HG02884 (cell line): ENCODE measurements around the gene FHL1.
"Not testable (repeated sequence)": the region's sequence is repeated elsewhere in the genome, so short reads cannot be mapped to it uniquely, and the experiment has no call there.

Source experiments
- ATAC-seq: cut with Tn5 transposase; IDR thresholded peaks from one replicate; pipeline ENCODE4 v1.9.1; 2021; ENCODE audit warnings: mild to moderate bottlenecking, moderate library complexity; ENCODE audit not compliant: unreplicated experiment

FHL1 gene

DNA sequence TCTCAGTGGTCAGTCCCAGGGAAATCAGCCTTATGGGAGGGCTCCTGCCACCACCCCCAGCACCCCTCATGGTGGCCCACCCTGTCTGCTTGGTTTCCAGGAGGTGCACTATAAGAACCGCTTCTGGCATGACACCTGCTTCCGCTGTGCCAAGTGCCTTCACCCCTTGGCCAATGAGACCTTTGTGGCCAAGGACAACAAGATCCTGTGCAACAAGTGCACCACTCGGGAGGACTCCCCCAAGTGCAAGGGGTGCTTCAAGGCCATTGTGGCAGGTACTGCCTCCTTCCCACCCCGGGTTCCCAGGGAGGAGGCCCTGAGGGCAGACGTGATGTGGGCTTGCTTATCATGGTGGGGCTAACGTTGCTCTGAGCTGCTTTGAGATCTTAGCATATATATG, 59.6 kb downstream of the FHL1 start:
- ATAC-seq = no peak

DNA sequence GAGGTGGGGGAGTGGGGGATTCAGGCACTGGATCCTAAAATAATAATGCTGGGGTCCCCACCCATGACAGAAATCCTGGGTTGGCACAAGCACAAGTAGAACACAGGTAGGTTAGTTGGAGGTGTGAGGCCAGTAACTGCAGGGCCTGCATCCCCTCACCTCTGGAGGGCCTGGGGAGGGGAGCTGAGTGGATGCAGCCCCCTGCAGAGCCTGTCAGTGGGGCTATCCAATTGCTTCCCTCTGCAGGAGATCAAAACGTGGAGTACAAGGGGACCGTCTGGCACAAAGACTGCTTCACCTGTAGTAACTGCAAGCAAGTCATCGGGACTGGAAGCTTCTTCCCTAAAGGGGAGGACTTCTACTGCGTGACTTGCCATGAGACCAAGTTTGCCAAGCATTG, 60.2 kb downstream of the FHL1 start:
- ATAC-seq = no peak

DNA sequence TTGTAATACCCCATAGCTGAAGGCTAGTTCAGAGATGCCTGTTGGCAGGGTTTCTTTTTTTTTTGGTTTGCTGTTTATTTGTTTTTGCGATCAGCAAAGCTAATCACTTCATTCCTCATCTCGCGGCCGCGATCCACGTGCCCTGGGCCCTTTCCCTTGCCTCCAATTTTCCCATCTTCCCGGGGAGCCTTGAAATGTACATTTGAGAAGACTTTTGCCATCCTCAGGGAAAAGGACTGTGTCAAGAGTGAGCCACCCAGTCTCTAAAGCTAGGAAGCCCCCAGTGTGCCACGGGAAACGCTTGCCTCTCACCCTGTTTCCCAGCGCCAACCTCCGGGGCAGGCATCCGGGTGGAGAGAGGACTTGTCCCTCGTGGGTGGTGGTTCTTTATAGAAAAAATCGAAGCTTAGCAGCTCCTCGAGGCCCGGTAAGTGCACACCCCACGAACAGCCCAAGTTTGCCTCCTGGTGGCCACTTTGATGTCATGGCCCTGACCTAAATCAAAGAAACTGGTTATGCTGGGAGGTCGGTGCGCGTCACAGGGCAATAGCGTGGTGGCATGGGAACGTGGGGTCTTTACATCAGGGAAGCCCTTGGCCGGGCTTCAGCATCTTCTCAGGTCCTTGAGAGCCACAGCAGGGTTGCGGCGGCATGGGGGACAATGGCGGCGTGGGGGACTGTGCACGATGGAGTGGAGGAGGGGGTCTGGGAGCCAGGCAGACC, 61.8 kb downstream of the FHL1 start:
- ATAC-seq = no peak

DNA sequence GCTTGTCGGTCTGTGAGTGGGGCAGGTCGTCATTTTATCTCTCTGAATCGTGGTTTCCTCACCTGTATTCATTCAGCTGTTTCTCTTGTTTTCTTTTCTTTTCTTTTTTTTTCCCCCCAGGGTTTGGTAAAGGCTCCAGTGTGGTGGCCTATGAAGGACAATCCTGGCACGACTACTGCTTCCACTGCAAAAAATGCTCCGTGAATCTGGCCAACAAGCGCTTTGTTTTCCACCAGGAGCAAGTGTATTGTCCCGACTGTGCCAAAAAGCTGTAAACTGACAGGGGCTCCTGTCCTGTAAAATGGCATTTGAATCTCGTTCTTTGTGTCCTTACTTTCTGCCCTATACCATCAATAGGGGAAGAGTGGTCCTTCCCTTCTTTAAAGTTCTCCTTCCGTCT, 62.4 kb downstream of the FHL1 start:
- no peak for ATAC-seq

DNA sequence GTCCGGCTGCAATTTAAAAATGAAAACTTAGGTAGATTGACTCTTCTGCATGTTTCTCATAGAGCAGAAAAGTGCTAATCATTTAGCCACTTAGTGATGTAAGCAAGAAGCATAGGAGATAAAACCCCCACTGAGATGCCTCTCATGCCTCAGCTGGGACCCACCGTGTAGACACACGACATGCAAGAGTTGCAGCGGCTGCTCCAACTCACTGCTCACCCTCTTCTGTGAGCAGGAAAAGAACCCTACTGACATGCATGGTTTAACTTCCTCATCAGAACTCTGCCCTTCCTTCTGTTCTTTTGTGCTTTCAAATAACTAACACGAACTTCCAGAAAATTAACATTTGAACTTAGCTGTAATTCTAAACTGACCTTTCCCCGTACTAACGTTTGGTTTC, 62.9 kb downstream of the FHL1 start:
- no peak for ATAC-seq

DNA sequence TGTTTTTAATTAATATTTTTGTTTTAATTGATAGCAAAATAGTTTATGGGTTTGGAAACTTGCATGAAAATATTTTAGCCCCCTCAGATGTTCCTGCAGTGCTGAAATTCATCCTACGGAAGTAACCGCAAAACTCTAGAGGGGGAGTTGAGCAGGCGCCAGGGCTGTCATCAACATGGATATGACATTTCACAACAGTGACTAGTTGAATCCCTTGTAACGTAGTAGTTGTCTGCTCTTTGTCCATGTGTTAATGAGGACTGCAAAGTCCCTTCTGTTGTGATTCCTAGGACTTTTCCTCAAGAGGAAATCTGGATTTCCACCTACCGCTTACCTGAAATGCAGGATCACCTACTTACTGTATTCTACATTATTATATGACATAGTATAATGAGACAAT, 63.5 kb downstream of the FHL1 start:
- no peak for ATAC-seq

DNA sequence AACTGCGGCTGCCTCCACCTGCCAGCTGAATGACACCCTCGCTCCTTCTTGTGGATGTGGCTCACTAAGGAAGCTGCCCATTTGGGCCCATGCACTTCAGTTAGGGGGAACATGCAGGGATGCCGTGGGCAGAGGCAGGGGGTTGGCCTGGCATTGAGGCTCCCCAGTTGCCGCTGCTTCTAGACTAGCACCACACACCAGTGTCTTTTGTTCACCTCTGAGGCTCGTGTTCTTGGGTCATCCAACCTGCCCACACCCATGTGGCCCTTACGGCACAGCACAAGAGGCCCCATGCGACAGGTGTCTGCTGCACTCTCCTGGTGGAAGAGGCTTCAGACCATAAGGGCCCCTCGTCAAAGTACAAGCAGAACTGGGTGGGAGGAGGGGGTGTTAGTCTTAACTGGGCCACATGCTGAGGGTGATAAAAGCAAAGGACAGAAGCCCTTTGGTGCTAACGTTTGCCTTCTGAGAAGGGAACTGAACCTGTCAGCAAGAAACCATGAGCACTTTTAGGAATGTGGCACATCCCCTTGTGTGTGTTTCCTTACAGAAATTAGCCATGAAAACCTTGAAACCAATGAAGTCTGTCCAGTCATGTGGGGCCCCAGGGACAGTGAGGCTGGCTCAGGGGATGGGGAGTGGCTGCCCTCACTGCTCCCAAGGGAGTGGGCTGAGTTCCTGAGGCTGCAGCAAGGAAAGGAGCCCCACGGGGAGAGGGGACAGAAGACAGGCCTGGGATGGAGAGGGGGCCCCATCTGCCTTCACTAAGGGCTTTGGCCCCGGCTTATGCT, 64.6 kb downstream of the FHL1 start:
- no peak for ATAC-seq

DNA sequence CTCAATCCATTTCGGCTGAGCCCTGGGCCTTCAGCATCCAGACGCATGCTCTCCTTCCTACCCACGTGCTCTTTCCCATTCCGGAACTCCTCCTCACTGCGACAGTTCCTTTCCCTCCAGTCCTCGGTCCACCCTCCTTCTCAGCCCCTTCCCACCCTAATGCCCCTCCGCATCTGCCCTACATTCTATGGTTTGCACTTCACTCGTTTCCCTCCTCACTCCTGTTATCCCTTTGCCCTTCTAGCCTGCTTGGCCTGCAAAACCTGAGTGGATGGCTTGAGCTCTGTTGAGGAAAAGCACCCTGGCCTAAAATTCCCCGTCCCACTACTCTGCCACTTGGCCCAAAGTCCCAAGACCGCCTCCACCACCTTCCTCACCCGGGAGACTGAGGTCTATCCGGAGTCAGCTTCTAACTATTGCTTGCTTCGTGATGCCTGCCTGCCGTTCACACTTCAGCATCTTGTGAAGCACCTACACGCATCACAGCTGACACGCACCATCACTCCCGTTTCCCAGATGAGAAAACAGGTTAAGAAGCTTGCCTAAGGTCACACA, 65.3 kb downstream of the FHL1 start:
- no peak for ATAC-seq

DNA sequence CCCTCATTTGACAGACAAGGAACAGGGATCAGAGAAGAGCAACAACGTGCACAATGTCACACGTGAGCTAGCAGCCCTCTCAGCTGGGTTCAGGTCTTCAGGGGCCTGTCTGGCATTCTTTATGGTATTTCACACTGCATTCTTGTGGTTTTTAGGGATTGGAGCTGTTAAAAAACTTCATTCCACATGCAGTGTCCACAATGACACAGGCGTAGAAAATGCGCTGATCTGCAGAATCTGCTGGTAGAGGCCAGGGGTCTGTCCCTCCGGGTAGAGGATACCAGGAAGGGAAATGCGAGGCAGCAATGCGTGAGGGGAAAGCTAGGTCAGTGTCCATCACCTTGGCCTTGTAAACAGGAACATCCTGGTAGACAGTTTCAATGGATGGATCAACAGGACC, 67.2 kb downstream of the FHL1 start:
- ATAC-seq = no peak

DNA sequence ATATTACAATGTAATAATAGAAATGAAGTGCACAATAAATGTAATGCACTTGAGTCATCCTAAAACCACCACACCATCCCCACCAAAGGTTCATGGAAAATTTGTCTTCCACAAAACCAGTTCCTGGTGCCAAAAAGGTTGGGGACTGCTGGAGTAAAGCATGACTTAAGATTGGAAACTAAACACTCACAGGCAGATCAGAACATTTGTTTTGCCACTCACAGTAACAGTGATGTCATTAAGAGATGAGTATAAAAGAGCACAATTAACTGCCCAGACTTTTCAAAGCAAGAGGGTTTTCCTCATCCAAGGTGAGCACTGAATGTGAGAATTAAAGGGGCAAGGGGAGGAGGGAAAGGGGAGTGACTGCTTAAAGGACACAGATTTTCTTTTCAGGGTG, 68.2 kb downstream of the FHL1 start:
- no peak for ATAC-seq

DNA sequence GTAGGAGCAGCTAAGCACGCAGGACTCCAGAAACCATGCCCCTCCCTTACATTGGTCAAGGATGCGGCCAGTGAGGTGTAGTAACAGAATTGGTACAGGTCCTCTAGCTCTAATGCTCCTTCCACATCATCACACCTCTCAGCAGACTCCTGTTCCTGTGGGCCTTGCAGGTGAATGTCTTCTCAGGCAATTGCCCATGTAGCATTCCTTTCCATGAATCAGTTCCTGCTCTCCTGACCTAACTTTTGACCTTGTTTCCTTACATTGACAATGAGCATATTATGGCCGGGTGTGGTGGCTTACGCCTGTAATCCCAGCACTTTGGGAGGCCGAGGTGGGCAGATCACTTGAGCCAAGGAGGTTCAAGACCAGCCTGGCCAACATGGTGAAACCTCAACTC, 72.6 kb downstream of the FHL1 start:
- no peak for ATAC-seq

DNA sequence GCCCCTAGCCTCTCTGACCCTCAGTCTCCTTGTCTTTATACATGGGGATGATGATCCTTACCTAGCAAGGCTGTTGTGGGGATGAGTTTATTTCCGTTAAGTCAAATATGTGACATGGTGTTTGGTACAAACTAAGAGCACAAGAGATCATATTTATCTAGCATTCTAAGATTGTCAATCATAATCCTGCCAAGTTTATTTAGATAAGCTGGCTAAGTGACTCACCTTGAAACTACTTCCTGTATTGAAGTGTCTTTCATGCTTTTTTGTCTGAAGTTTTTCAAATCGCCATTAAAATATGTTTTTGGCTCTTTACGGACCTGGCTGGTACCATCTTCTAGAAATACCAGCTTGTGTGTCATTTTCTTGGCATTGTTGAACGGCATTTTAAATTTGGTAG, 73.2 kb downstream of the FHL1 start:
- no peak for ATAC-seq

DNA sequence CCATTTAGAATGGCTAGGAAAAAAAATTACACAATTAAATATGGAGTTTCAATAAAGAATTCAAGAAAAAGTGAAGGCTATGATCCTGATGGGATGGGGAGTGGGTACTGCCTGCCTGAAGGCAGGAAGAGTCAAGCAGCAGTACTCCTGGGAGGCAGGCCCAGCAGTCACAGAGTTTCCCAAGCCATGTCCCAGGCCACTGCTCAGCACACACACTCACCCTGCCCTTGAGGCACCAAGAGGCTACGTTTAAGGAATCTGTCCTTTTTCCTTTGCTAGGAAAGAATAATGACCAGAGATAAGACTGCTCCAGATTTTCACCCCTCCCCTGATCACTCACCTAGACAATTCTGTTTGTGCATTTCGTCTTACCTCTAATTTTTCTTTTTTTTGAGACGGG, 73.6 kb downstream of the FHL1 start:
- ATAC-seq = no peak

DNA sequence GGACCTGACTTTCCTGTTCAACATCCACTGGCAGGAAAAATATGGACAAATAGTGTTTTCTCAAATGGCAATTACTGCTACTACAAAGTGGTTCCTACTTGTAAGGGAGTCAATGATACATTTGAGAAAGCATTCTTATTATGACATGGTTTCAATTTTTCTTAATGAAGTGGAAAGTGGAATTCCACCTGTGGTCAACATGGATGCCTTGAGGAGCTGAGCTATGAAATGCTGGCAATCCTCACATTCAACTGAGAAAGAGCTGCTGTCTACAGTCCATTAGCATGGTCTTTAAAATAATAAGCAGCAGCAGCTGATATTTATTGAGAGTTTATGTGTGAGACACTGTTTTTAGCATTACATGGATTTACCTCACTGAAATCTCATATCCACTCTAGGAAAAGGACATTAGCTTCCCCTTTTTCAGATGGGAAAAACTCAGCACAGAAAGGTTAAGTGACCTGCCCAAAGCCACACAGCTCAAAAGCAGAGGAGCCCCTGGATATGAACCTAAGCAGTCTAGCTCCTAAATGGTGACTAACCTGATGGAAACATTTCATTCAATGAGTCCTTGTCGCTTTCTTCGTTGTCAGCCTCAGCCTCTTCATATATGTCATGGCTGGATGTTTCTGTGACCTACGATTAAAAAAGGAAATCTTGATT, 74.6 kb downstream of the FHL1 start:
- ATAC-seq = no peak

DNA sequence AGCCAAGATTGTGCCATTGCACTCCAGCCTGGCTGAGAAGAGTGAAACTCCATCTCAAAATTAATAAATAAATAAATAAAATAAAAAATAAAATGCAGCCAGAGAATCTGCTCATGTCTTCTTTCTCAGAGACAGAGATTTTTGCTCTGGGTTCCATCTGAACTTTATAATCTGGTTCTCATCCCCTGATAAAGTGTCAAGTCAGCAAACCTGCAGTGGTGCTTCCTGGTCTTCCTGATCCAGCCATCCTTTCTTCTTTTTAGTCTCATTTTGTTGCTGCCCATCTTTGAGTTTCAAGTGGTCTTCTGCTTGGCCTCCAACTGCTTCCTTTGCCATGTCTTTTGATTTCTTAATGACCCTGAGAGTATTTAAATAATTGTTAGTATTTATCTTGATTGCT, 79.7 kb downstream of the FHL1 start:
- no peak for ATAC-seq

DNA sequence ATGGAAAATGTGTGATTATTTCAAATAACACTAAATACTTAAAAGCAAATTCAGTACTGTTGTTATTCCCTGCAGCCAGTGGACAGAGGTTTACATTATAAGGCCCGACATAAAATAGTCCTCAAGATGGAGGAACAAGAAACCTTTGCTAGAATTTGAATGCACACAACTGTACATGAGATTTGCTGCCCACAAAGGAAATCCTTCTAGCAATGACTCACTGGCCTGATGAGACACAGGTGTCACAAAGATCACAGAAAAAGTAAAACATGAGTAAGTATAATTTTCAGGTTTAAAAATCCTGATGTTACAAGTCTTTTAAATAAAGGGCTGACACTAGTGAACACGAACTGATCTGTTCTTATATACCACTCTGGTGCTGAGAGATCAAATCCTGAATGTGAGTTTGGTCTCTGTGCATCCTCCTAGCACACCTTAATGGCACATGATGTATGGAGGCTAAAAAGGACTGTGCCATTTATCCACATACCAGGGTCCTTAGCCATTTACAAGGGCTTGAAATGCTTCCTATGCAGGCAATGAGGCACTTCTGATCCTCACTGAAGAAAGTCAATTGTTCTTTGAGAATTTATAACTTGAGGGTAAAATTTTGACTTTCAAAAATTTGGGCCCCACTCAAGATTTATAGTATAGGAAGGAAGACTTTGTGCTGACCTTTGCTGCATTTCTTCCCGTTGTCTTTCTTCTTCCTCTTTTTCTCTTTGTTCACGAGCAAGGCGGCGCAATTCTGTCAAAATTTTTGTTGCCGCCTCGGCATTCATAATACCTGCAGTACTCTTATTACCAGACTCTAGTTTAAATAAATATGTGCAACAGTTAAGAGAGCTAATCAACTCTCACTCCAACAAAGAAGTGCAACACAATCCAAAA, 80.9 kb downstream of the FHL1 start:
- ATAC-seq = peak; percentile 88

DNA sequence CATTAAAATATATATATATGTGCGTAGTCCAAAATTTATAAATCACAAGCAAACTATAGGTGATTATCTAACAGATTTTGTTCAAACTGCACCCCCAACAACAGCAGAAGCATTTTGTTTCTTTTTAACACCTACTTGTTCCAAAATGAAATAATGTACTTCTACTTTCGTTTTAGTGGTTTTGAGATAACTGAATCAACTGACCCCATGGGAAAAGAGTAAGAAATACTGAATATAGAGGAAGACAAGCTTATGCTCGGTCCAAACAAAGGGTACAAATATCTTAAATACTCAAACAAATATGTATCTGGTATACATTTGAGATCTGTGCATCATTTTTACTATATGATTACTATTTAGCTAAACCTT, 81.5 kb downstream of the FHL1 start:
- ATAC-seq = no peak

DNA sequence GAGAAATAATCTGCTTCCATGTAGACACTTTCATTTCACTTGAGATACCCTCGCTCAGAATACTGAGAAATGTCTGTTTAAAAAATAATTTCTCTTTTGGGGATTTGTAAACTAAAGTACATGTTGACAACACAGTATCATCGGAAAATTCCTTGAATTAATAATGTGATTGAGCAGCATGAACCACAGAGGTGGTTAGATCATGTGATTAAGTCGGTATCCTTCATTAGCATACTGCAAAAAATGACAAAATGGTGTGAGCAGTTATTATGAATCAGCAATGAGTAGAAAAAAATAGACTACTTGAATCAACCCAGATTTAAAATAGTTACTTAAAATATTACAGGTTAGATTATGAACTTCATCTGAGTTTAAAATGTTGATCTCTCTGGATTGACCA, 89.7 kb downstream of the FHL1 start:
- no peak for ATAC-seq

DNA sequence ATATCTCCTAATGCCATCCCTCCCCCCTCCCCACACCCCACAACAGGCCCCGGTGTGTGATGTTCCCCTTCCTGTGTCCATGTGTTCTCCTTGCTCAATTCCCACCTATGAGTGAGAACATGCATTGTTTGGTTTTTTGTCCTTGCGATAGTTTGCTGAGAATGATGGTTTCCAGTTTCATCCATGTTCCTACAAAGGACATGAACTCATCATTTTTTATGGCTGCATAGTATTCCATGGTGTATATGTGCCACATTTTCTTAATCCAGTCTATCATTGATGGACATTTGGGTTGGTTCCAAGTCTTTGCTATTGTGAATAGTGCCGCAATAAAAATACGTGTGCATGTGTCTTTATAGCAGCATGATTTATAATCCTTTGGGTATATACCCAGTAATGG, 90.5 kb downstream of the FHL1 start:
- ATAC-seq = not testable (repeated sequence)

DNA sequence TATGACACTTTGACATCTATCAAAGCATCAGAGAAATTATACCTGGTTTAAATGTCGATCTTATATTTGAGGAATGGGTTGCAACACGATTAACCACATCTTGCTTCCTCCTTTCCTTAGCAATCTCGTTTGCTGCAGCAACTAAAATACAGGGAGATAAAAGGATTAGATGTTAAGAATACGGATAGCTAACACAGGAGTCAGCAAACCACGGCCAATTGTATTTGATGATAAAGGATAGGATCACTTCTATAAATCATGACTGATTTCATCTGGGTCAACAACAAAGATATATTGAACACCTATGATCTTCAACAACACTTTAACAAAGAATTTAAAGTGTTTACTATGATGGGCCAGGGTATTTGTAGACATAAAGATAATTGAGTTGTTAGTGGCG, 98.9 kb downstream of the FHL1 start:
- no peak for ATAC-seq
